ENCODE results near the gene PLXNA2.

PLXNA2 gene

DNA sequence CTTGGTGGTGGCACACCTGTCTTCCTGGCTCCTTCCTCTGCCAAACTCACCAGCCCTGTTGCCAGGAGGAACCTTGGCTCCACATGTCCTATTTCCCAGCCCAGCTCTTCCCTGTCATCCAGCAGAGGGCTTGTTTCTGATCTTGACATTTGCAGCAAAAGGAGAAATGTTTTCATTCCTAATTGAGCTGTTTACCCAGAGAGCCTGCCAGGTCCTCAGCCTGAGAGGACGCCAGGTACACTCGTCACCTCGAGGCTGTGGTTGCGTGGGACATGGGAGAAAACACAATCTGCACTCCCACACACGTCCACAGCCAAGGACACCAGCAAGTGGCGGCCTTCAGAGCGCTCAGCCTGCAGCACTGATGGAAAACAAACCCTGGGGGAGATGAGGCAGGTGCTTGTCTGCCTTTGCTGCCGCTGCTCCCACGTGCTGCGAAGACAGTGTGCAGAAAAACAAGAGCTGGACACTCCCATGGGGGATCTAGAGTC lies 200.4 kb downstream of the PLXNA2 start:
- Histone ChIP-seq H3K36me3 (replicated peaks; ENCODE audit: low read depth, low read length) (peaks cover 3% of the 10 kb centered on the region), H3K27me3 (ENCODE audit: low read depth, low read length) (no peaks in the 10 kb centered on the region), H3K9me3 (ENCODE audit: insufficient read depth, low read length) (no peaks in the 10 kb centered on the region), H3K79me2 (ENCODE audit: low read length) (no peaks in the 10 kb centered on the region), H3K27ac (ENCODE audit: low read length) (no peak overlapping the region), H2AFZ (ENCODE audit: low read depth, low read length) (no peak overlapping the region), H3K4me3 (ENCODE audit: low read length) (no peak overlapping the region), H3K4me2 (ENCODE audit: low read length) (no peak overlapping the region), H4K20me1 (ENCODE audit: insufficient read depth, low read length) (no peaks in the 10 kb centered on the region), H3K9ac (ENCODE audit: low read length) (no peak overlapping the region), H3K4me1 (ENCODE audit: low read length) (no peaks in the 10 kb centered on the region)
- TF ChIP-seq, protein P1, sequence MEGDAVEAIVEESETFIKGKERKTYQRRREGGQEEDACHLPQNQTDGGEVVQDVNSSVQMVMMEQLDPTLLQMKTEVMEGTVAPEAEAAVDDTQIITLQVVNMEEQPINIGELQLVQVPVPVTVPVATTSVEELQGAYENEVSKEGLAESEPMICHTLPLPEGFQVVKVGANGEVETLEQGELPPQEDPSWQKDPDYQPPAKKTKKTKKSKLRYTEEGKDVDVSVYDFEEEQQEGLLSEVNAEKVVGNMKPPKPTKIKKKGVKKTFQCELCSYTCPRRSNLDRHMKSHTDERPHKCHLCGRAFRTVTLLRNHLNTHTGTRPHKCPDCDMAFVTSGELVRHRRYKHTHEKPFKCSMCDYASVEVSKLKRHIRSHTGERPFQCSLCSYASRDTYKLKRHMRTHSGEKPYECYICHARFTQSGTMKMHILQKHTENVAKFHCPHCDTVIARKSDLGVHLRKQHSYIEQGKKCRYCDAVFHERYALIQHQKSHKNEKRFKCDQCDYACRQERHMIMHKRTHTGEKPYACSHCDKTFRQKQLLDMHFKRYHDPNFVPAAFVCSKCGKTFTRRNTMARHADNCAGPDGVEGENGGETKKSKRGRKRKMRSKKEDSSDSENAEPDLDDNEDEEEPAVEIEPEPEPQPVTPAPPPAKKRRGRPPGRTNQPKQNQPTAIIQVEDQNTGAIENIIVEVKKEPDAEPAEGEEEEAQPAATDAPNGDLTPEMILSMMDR (IDR thresholded peaks at IDR 0.05; ENCODE audit: low read depth, low read length): no peak
- no peak for TF ChIP-seq EZH2phosphoT487 (IDR thresholded peaks at IDR 0.05; ENCODE audit: low read depth)

DNA sequence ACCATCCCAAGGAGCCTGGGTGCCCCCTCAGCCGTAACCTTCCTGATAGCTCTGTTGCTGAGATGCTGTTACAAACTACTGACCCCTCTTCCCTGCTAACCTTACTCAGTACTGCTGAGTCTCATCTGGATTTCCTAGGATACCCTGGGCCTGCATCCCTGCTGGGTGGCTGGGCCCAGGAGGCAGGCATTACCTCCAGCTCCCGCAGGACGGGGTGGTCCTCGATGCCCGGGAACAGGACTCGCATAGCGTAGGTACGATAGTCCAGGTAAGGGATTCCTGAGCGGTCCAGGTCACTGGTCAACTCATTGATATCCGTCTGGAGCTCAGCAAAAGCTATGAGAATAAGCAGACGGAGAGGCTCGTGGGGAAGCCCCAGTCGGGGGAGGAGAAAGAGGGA lies 201.3 kb downstream of the PLXNA2 start:
- H3K9ac ChIP-seq (ENCODE audit: low read length): no peak overlapping the region
- H3K79me2 ChIP-seq (ENCODE audit: low read length): no peaks in the 10 kb centered on the region
- H3K4me1 ChIP-seq (ENCODE audit: low read length): no peaks in the 10 kb centered on the region
- H3K36me3 ChIP-seq (replicated peaks; ENCODE audit: low read depth, low read length): peaks cover 3% of the 10 kb centered on the region
- no peaks in the 10 kb centered on the region for H4K20me1 ChIP-seq (ENCODE audit: insufficient read depth, low read length)
- no peaks in the 10 kb centered on the region for H3K9me3 ChIP-seq (ENCODE audit: insufficient read depth, low read length)
- H3K27me3 ChIP-seq (ENCODE audit: low read depth, low read length): no peaks in the 10 kb centered on the region
- H2AFZ ChIP-seq (ENCODE audit: low read depth, low read length): no peak overlapping the region
- TF ChIP-seq, protein P1 (IDR thresholded peaks at IDR 0.05; ENCODE audit: low read depth, low read length): no peak
- no peak for TF ChIP-seq EZH2phosphoT487 (IDR thresholded peaks at IDR 0.05; ENCODE audit: low read depth)
- H3K4me2 ChIP-seq (ENCODE audit: low read length): no peak overlapping the region
- no peak overlapping the region for H3K4me3 ChIP-seq (ENCODE audit: low read length)
- no peak overlapping the region for H3K27ac ChIP-seq (ENCODE audit: low read length)

DNA sequence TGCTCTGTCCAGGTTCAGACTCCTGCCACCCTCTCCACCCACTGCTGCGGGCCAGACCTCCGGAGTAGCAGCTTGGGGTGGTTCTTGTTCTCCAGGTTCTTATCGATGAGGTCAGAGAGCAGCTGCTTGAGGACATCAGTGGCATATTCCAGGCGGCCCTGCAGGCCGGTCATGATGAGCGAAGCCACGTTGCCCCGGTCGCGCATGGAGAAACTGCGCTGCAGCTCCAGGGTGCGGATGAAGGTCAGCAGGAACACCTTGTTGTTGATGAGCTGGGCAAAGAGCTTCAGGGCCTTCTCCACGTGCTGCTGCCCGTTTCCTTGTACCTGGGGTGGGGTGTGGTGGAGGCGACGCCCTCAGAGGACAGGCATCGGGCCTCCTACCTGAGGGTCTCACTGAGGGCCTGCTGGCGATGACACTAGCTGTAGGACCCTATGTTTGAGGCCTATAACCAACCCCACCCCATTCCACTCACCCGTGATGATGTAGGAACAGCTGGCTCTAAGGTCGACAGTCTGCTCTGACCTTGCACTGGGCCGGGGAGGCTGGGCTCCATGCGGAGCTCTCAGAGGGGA lies 202.1 kb downstream of the PLXNA2 start:
- Histone ChIP-seq H3K4me2 (ENCODE audit: low read length) (no peak overlapping the region), H3K4me1 (ENCODE audit: low read length) (no peaks in the 10 kb centered on the region), H3K9ac (ENCODE audit: low read length) (no peak overlapping the region), H3K27me3 (ENCODE audit: low read depth, low read length) (no peaks in the 10 kb centered on the region), H4K20me1 (ENCODE audit: insufficient read depth, low read length) (no peaks in the 10 kb centered on the region), H3K36me3 (replicated peaks; ENCODE audit: low read depth, low read length) (peaks cover 3% of the 10 kb centered on the region), H3K79me2 (ENCODE audit: low read length) (no peaks in the 10 kb centered on the region), H3K27ac (ENCODE audit: low read length) (no peak overlapping the region), H3K9me3 (ENCODE audit: insufficient read depth, low read length) (no peaks in the 10 kb centered on the region), H2AFZ (ENCODE audit: low read depth, low read length) (no peak overlapping the region), H3K4me3 (ENCODE audit: low read length) (no peak overlapping the region)
- TF ChIP-seq EZH2phosphoT487 (IDR thresholded peaks at IDR 0.05; ENCODE audit: low read depth): no peak
- TF ChIP-seq, protein P1 (IDR thresholded peaks at IDR 0.05; ENCODE audit: low read depth, low read length): no peak

DNA sequence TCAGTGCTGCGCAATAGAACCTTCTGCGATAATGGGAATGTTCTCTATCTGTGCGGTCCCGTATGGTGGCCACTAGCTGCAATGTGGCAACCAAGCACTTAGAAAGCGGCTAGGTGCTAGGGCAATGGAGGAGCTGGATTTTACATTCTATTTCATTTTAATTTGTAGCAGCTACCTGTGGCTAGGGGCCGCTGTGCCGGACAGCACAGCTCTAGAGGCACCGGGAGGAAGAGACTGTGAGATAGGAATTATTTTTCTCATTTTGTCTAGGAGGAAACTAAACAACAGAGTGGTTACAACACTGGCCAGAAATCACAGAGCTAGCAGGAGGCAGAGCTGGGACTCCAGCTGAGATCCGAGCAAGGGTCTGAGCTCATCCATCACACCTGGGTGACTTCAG lies 202.7 kb downstream of the PLXNA2 start:
- Histone ChIP-seq H3K27me3 (ENCODE audit: low read depth, low read length) (no peaks in the 10 kb centered on the region), H2AFZ (ENCODE audit: low read depth, low read length) (no peak overlapping the region), H3K4me1 (ENCODE audit: low read length) (no peaks in the 10 kb centered on the region), H3K4me3 (ENCODE audit: low read length) (no peak overlapping the region), H3K27ac (ENCODE audit: low read length) (no peak overlapping the region), H3K4me2 (ENCODE audit: low read length) (no peak overlapping the region), H4K20me1 (ENCODE audit: insufficient read depth, low read length) (no peaks in the 10 kb centered on the region), H3K9ac (ENCODE audit: low read length) (no peak overlapping the region), H3K36me3 (replicated peaks; ENCODE audit: low read depth, low read length) (peaks cover 3% of the 10 kb centered on the region), H3K9me3 (ENCODE audit: insufficient read depth, low read length) (no peaks in the 10 kb centered on the region), H3K79me2 (ENCODE audit: low read length) (no peaks in the 10 kb centered on the region)
- TF ChIP-seq EZH2phosphoT487 (IDR thresholded peaks at IDR 0.05; ENCODE audit: low read depth): no peak
- TF ChIP-seq, protein P1 (IDR thresholded peaks at IDR 0.05; ENCODE audit: low read depth, low read length): no peak
